HL-60 (cell line): ENCODE measurements around the gene SKI.
"Not testable (repeated sequence)": the region's sequence is repeated elsewhere in the genome, so short reads cannot be mapped to it uniquely, and the experiment has no call there.

Source experiments
- DNase-seq, 2 experiments: peaks; one replicate each; pipeline ENCODE4 v3.0.0-alpha.2; 2010 to 2020; ENCODE audit warnings: low read depth in 1 of 2, low spot score in 1 of 2
- H3K27ac ChIP-seq: fragments of 250-450 bp; sonication (Bioruptor Pico); replicated peaks from 2 replicates; pipeline ENCODE4 v1.5.1; 2020; ENCODE audit warnings: mild to moderate bottlenecking, moderate library complexity
- H3K27me3 ChIP-seq: fragments of 250-450 bp; sonication (Bioruptor Pico); 2 replicates; pipeline ENCODE4 v1.5.1; 2021; ENCODE audit warnings: mild to moderate bottlenecking, moderate library complexity; ENCODE audit not compliant: insufficient read depth, poor library complexity, severe bottlenecking
- H3K4me3 ChIP-seq: replicated peaks from 2 replicates; pipeline ENCODE4 v1.5.1; 2011; ENCODE audit warnings: mild to moderate bottlenecking, control low read depth, low read length; ENCODE audit not compliant: insufficient read depth
- GABPA ChIP-seq: IDR thresholded peaks from 2 replicates; pipeline ENCODE4 v1.6.1; 2012; ENCODE audit warnings: low read depth
- POLR2AphosphoS5 ChIP-seq: IDR thresholded peaks from 2 replicates; pipeline ENCODE4 v1.6.1; 2012; ENCODE audit warnings: low read depth
- REST ChIP-seq: IDR thresholded peaks from 2 replicates; pipeline ENCODE4 v1.6.1; 2012; ENCODE audit warnings: low read depth; ENCODE audit not compliant: insufficient replicate concordance
- SPI1 ChIP-seq: IDR thresholded peaks from 2 replicates; pipeline ENCODE4 v1.6.1; 2012; ENCODE audit warnings: low read depth, mild to moderate bottlenecking, borderline replicate concordance
- TF ChIP-seq, protein P1 (sequence below): IDR thresholded peaks from one replicate; pipeline ENCODE4 v1.5.1; 2011; ENCODE audit warnings: low read length, control low read depth, inconsistent platforms; ENCODE audit not compliant: insufficient read depth

Gene SKI

GRCh38 chr1:2295526-2295925 is 67.4 kb downstream of the SKI start:
- H3K4me3 ChIP-seq: no peak overlapping the region
- DNase-seq: no peak
- H3K27ac ChIP-seq: no peak overlapping the region
- no peaks in the 10 kb centered on the region for H3K27me3 ChIP-seq
- TF ChIP-seq, protein P1, sequence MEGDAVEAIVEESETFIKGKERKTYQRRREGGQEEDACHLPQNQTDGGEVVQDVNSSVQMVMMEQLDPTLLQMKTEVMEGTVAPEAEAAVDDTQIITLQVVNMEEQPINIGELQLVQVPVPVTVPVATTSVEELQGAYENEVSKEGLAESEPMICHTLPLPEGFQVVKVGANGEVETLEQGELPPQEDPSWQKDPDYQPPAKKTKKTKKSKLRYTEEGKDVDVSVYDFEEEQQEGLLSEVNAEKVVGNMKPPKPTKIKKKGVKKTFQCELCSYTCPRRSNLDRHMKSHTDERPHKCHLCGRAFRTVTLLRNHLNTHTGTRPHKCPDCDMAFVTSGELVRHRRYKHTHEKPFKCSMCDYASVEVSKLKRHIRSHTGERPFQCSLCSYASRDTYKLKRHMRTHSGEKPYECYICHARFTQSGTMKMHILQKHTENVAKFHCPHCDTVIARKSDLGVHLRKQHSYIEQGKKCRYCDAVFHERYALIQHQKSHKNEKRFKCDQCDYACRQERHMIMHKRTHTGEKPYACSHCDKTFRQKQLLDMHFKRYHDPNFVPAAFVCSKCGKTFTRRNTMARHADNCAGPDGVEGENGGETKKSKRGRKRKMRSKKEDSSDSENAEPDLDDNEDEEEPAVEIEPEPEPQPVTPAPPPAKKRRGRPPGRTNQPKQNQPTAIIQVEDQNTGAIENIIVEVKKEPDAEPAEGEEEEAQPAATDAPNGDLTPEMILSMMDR: no peak

DNA sequence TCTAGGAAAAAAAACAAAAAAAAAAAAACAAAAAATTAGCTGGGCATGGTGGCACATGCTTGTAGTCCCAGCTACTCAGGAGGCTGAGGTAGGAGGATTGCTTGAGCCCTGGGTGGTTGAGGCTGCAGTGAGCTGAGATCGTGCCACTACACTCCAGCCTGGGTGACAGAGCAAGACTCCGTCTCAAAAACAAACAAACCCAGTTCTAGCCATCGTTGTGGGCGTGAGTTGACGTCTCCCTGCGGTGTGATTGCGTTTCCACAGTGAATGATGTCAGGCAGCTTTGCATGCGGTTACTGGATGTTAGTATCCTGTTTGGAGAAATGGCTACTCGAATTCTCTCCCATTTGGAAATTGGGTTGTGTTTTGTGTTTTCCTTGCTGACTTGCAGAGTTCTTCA is 68.1 kb downstream of the SKI start:
- H3K27ac ChIP-seq, DNase-seq, H3K4me3 ChIP-seq, H3K27me3 ChIP-seq: not testable (repeated sequence)

- no peak for DNase-seq
- Histone ChIP-seq H3K27me3 (no peaks in the 10 kb centered on the region), H3K4me3 (no peak overlapping the region), H3K27ac (no peak overlapping the region)
- no peak for TF ChIP-seq SPI1
- no peak for TF ChIP-seq REST
- TF ChIP-seq GABPA: no peak
- TF ChIP-seq POLR2AphosphoS5: no peak
- TF ChIP-seq, protein P1: no peak
Observed at GRCh38 chr1:2296614-2297013, 68.5 kb downstream of the SKI start.

- no peak for DNase-seq
- Histone ChIP-seq H3K27me3 (no peaks in the 10 kb centered on the region), H3K4me3 (no peak overlapping the region), H3K27ac (no peak overlapping the region)
- TF ChIP-seq REST (no peak), SPI1 (no peak), POLR2AphosphoS5 (no peak), GABPA (no peak)
- TF ChIP-seq, protein P1: no peak
Observed at GRCh38 chr1:2297246-2298011, 69.3 kb downstream of the SKI start.
